ENCODE data around the gene PTPN18. TPM values are rescaled to one million over a fixed set of nuclear protein-coding genes. Genes with fewer than 3 reads are reported as not detected.

The PTPN18 gene
- total and polyA plus RNA-seq, 2 donors (not counting 3 experiments of a cell fraction or from before 2014, with no cell fraction given), result 39.4 to 39.6 TPM

DNA sequence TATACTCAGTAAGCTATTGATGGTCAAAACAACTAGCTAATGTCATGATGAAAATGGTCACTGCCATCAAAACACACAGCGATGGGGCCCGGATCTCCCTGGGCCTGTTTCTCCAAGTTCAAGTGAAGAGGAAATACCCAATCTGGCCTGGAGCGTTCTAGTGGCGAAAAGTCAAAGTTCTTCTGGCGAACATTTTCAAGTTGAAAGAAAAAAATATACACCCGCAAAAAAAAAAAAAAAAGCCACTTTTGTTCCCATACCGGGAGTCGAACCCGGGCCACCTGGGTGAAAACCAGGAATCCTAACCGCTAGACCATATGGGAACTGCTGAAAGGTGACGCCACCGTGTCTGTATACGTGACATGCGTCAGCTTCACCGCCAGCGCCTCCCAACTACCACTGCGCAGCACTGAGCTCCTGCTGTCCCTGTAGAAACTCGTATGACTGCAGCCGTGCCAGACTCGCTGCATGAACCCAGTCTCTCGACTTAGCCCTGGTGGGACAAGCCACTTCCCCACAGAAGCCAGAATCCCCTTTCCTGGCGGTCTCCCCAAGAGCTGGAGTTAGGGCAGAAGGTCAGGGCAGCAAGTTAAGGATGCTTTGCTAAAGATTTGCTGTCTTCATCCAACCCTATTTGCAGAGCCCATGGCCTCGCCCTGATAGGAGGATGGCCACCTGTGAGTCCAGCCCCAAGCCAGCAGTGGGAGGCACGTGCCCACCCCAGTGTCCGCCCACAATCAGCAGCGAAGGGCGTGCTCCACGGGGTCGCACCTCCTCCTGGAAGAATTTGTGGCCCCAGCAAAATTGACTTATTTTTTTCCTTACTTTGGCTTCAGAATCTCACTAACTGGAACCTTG is 18.8 kb upstream of the PTPN18 start:
- H2AFZ ChIP-seq (ENCODE audit: low read depth, low read length), result peak overlapping the region; percentile 87
- H4K20me1 ChIP-seq (replicated peaks; ENCODE audit: control insufficient read depth, extremely low read depth, insufficient read depth, low read length), result no peaks in the 10 kb centered on the region
- DNase-seq (ENCODE audit: low read depth, low spot score) (peak; percentile 91), FAIRE-seq (peak; percentile 89)
- H3K9me3 ChIP-seq (replicated peaks; ENCODE audit: control insufficient read depth, insufficient read depth, low read length), result no peaks in the 10 kb centered on the region
- dilution Hi-C loops (cut with MboI; ENCODE audit: extremely low pct_ligation_motif_present, low sequenced_read_pairs), result no loop called here
- ChIA-PET POLR2A (interaction anchor here (0.7 kb wide), 3 partner anchors 8 to 10 kb away, joined by 5 to 8 read pairs (median 8); no protein-coding TSS in a partner anchor), CTCF (interaction anchor here (0.8 to 1.4 kb wide), 4 partner anchors 18 to 460 kb away, joined by 3 to 4 read pairs (median 4); partner anchors contain the start of genes PTPN18 and SMPD4)
- BruUV-seq (replicated peaks), result no TSS peak
- peak overlapping the region; percentile 68 for H3K4me2 ChIP-seq (ENCODE audit: insufficient read depth, low read length)
- H3K27me3 ChIP-seq (ENCODE audit: control insufficient read depth in 2 of 2, insufficient read depth in 2 of 2, low read length in 2 of 2), result peaks cover 3 to 4% of the 10 kb centered on the region in 2 experiments
- H3K9me1 ChIP-seq (replicated peaks; ENCODE audit: control insufficient read depth, extremely low read depth, insufficient read depth, low read length), result no peaks in the 10 kb centered on the region
- TF ChIP-seq, protein P1, sequence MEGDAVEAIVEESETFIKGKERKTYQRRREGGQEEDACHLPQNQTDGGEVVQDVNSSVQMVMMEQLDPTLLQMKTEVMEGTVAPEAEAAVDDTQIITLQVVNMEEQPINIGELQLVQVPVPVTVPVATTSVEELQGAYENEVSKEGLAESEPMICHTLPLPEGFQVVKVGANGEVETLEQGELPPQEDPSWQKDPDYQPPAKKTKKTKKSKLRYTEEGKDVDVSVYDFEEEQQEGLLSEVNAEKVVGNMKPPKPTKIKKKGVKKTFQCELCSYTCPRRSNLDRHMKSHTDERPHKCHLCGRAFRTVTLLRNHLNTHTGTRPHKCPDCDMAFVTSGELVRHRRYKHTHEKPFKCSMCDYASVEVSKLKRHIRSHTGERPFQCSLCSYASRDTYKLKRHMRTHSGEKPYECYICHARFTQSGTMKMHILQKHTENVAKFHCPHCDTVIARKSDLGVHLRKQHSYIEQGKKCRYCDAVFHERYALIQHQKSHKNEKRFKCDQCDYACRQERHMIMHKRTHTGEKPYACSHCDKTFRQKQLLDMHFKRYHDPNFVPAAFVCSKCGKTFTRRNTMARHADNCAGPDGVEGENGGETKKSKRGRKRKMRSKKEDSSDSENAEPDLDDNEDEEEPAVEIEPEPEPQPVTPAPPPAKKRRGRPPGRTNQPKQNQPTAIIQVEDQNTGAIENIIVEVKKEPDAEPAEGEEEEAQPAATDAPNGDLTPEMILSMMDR (IDR thresholded peaks at IDR 0.05; ENCODE audit: extremely low read depth in 1 of 2, insufficient read depth in 1 of 2, low read depth in 1 of 2, low read length in 2 of 2), result no peak
- TF ChIP-seq EZH2 (IDR thresholded peaks at IDR 0.05; ENCODE audit: borderline replicate concordance, low read depth, low read length, severe bottlenecking) (no peak), MYC (IDR thresholded peaks at IDR 0.05; ENCODE audit: low read depth, low read length) (no peak), POLR2A (IDR thresholded peaks at IDR 0.05; ENCODE audit: low read depth, low read length) (peak; percentile 87), FOS (IDR thresholded peaks at IDR 0.05; ENCODE audit: borderline replicate concordance, insufficient read depth, low read length) (no peak), GATA2 (IDR thresholded peaks at IDR 0.05; ENCODE audit: insufficient read depth, insufficient read length, low read depth, low read length) (no peak), JUN (IDR thresholded peaks at IDR 0.05; ENCODE audit: borderline replicate concordance, insufficient read depth, insufficient read length, low read depth) (no peak), POLR2AphosphoS5 (IDR thresholded peaks at IDR 0.05; ENCODE audit: insufficient read depth, low read depth, low read length) (peak; percentile 60)
- TF ChIP-seq, protein P2, sequence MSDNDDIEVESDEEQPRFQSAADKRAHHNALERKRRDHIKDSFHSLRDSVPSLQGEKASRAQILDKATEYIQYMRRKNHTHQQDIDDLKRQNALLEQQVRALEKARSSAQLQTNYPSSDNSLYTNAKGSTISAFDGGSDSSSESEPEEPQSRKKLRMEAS (IDR thresholded peaks at IDR 0.05; ENCODE audit: insufficient read depth, insufficient read length), result peak; percentile 75
- H3K36me3 ChIP-seq (ENCODE audit: control insufficient read depth in 2 of 2, extremely low read depth in 1 of 2, insufficient read depth in 2 of 2, low read length in 2 of 2), result peaks cover 0 to 4% of the 10 kb centered on the region in 2 experiments
- H3K4me3 ChIP-seq (replicated peaks in 1 of 3; ENCODE audit: insufficient read depth in 1 of 3, low read depth in 1 of 3, low read length in 3 of 3), result peak overlapping the region; percentile 4 to 35 (median 29)
- no peak overlapping the region for H3K9ac ChIP-seq (replicated peaks; ENCODE audit: extremely low read depth, insufficient read depth, low read length)
- H3K79me2 ChIP-seq (ENCODE audit: control insufficient read depth, insufficient read depth, low read length), result no peaks in the 10 kb centered on the region
- intact Hi-C loops (cut with micrococcal nuclease), result loop anchor here (1.0 to 10.0 kb wide), 3 partner anchors 92 to 1602 kb away; partner anchors contain the start of gene SMPD4
- H3K27ac ChIP-seq (ENCODE audit: insufficient read depth, low read depth, low read length), result no peak overlapping the region
- H3K4me1 ChIP-seq (ENCODE audit: control insufficient read depth, extremely low read depth, insufficient read depth, low read length), result peaks cover 8% of the 10 kb centered on the region
